HAP-1 (cell line): ENCODE measurements around the gene MMRN2.

Experiments used
- DNase-seq, 2 experiments: peaks; one replicate each; pipeline ENCODE4 v3.0.0-alpha.2; 2016 to 2020; ENCODE audit warnings: low spot score in 2 of 2
- H3K27me3 ChIP-seq: fragments of 250-450 bp; sonication (Bioruptor Pico); 2 replicates; pipeline ENCODE4 v1.5.1; 2020; ENCODE audit warnings: low read depth, mild to moderate bottlenecking, moderate library complexity
- H3K36me3 ChIP-seq: fragments of 250-450 bp; sonication (Bioruptor Pico); replicated peaks from 2 replicates; pipeline ENCODE4 v1.5.1; 2020; ENCODE audit warnings: mild to moderate bottlenecking
- H3K4me1 ChIP-seq: fragments of 250-450 bp; sonication (Bioruptor Pico); 2 replicates; pipeline ENCODE4 v1.5.1; 2020; ENCODE audit warnings: mild to moderate bottlenecking
- H3K4me3 ChIP-seq: fragments of 250-450 bp; sonication (Bioruptor Pico); 2 replicates; pipeline ENCODE4 v1.5.1; 2020; ENCODE audit warnings: mild to moderate bottlenecking, moderate library complexity
- H3K9me3 ChIP-seq: fragments of 250-450 bp; sonication (Bioruptor Pico); 2 replicates; pipeline ENCODE4 v1.5.1; 2020; ENCODE audit warnings: mild to moderate bottlenecking, moderate library complexity
- in situ Hi-C: fragments of 300-500 bp; cut with MboI; formaldehyde crosslinking; loops from 3 replicates; pipeline ENCODE4 v1.14.3; 2020; ENCODE audit warnings: low sequenced_read_pairs, inconsistent platforms, mixed read lengths

The MMRN2 gene

DNA sequence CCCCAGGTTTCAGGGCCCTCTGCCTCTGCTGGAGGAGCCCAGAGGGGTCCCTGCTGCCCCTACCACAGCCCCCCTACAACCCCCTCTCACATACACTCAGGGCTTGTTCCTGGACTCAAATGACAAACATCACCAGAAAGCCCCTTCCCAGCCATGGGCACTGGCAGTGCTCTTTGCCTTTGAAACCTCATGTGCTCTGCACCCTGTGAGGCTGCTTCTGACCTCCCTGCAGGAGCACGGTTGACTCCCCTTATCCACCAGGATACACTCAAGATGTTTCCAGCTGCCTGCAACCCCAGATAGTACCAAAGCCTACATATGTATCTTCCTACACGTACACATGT lies 7.4 kb upstream of the MMRN2 start:
- no peak overlapping the region for H3K4me3 ChIP-seq
- in situ Hi-C loops = no loop called here
- peaks cover 5% of the 10 kb centered on the region for H3K4me1 ChIP-seq
- no peaks in the 10 kb centered on the region for H3K36me3 ChIP-seq
- DNase-seq = no peak
- no peaks in the 10 kb centered on the region for H3K27me3 ChIP-seq
- no peaks in the 10 kb centered on the region for H3K9me3 ChIP-seq

DNA sequence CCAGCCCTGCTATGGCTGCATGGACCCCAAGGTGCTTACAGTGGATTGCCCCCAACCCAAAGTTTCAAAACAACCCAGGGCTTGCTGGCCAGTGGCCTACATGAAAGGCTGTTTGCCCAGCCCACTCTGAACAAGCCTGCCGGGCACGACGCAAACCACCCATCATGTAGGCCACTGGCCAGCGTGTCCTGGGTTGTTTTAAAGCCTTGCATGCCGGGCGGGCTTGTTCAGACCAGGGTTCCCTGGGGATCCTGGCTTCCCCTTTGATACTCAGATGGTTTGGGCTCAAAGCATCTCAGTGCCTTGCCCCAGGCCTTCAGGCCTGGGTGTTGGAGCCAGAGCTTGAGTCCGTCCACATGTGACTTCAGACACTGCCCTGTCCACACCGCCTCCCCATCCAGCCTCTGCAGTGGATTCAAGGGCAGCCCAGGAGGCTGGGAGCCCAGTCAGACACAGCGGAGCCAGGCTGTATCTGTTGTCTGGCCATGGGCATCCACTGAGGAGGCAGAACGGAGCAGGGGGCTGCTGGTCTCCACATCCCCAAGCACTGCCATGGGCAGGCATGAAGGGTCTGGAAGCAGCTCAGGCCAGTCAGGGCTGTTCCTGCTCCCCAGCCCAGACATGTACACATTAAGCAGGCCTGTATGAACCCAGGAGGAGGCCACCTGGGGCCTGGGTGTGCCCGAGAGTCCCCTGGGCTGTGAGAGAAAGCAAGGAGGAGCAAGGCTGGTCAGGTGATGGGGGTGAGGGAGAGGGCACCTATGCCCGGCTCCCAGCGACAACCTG lies 6.8 kb upstream of the MMRN2 start:
- Histone ChIP-seq H3K4me3 (no peak overlapping the region), H3K9me3 (no peaks in the 10 kb centered on the region), H3K36me3 (no peaks in the 10 kb centered on the region), H3K4me1 (peaks cover 5% of the 10 kb centered on the region), H3K27me3 (no peaks in the 10 kb centered on the region)
- no peak for DNase-seq
- in situ Hi-C loops = no loop called here

DNA sequence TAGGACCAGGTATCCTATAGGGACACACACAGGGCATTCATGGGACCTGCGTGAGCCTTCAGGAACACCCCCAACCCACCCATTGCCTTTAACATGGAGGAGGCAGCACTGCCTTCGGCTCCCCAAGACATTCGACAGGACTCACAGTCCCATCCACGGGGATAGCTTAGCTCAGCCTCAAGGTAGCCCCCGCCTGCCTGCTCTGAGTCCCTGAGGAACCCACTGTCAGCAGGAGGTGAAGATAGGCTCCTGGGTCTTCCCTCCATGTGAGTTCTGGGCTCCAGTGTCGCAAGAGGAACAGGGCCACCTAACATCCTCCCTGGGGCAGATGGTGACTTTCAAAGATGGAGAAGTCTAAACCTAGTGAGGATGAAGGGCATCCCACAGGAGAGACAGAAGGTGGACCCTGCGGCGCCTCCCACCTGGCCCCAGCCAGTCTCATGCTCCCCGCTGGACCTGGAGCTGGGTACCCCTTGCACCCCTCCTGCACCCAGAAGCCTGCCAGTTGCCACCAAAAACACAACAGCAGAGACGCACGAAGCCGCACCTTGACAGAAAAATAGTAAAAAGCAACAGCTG lies 6.0 kb upstream of the MMRN2 start:
- in situ Hi-C loops = no loop called here

DNA sequence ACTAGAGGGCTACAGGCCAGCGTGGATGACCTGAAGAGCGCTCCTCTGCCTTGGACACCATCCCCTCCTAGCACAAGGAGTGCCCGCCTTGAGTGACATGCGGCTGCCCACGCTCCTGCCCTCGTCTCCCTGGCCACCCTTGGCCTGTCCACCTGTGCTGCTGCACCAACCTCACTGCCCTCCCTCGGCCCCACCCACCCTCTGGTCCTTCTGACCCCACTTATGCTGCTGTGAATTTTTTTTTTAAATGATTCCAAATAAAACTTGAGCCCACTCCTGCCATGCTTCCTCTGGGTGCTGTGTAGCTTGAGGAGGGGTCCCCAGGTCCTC lies 5.5 kb upstream of the MMRN2 start:
- Histone ChIP-seq H3K9me3 (no peaks in the 10 kb centered on the region), H3K4me1 (peaks cover 5% of the 10 kb centered on the region), H3K4me3 (no peak overlapping the region), H3K36me3 (no peaks in the 10 kb centered on the region), H3K27me3 (no peaks in the 10 kb centered on the region)
- in situ Hi-C loops = no loop called here
- DNase-seq = no peak

More for the DNA sequence above, 6.0 kb upstream of the MMRN2 start:
- Histone ChIP-seq H3K27me3 (no peaks in the 10 kb centered on the region), H3K4me3 (no peak overlapping the region), H3K4me1 (peaks cover 5% of the 10 kb centered on the region), H3K36me3 (no peaks in the 10 kb centered on the region), H3K9me3 (no peaks in the 10 kb centered on the region)
- DNase-seq = no peak

DNA sequence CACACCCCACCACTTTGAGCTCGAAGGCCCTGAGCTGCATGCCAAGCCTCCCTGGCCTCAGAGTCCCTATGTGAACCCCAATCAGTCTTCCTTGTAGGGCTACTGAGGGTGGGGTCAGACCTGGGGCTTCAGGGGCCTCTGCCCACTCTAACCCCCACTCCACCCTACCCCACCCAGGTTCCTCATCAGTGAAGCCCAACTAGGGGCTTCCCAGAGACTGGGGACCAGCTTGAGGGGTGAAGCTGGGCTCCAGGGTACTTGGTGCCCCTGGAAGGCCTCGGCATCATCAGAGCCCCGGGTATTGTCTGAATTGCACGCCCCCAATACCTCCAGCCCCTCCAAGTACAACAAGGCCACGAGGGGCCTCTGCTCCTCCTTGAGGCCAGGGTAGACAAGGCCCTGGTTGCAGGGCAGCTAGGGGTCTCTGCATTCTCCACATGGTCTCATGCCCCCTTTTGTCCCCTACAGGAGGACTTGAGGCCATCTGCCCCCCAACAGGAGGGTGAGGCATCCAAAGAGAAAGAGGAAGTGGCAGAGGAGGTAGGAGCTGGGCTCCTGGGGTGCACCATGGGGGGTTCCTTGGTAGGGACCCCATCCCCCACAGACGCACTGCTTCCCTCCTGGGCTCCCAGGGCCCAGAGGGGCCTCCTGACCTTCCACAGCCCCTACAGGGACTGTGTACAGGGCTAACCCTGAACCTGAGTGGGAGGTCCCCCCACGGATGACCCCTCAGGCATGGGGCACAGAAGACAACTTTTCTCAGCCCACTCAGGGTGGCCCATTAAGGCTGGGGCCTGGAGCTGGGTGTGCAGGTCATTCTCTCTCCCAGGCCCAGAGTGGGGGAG lies 4.9 kb upstream of the MMRN2 start:
- in situ Hi-C loops = no loop called here
- H3K9me3 ChIP-seq = no peaks in the 10 kb centered on the region
- no peaks in the 10 kb centered on the region for H3K27me3 ChIP-seq
- DNase-seq = no peak
- no peaks in the 10 kb centered on the region for H3K36me3 ChIP-seq
- H3K4me3 ChIP-seq = no peak overlapping the region
- peaks cover 5% of the 10 kb centered on the region for H3K4me1 ChIP-seq

DNA sequence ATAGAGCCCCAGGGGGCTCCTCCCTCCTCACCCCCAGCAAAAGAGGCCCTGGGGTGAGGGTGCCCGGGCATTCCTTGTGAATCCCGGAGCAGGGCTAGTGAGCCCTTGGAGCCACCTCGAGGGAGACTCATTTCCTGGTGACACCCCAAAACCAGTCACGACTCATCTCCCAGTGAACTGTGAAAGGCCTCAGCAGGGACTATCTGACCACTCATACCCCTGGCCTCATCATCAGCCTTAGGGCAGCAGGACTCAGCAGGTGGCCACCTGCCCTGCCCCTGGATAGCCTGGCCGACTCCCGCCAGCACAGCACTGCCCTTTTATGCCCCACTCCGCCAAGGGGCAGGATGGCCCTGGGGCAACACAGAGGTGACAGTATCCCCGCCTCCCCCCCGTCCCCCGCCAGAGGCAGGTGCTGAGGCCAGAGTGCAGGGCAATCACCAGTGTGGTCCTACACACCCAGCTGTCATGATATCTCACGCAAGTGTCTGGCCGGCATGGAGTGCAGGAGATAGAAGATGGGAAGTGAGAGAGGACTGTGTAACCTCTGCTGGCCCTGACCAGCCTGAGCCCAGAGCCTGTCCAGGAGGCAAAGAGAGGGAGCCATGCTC lies 4.2 kb upstream of the MMRN2 start:
- in situ Hi-C loops = no loop called here
- no peak for DNase-seq

DNA sequence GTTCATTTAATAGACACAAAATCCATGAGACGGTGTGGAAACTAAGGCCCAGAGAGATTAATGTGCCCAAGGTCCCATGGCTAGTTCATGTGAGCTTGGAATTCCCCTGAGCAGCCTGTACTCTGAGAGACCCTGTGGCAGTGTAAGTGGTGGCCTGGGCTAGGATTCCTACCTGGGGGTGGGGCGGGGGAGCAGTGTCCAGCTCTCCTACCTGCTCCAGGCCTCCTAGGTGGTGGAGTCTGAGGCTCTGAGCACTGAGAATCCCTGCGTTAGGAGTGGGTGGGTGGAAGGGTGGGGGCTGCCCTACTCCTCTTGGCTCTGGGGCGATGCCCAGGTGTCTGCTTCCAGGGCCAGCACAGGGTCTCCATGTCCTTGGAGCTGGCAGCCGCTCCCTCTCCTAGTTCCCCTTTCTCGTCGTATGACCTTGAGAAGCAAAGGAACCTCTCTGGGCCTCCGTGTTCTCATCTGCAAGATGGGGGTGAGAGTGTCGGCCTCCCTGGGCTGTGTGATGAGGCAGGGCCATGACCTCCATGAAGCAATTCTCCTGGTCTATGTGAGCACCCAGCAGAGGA lies 3.5 kb upstream of the MMRN2 start:
- no peaks in the 10 kb centered on the region for H3K27me3 ChIP-seq
- in situ Hi-C loops = no loop called here
- no peak for DNase-seq
- H3K4me3 ChIP-seq = no peak overlapping the region
- H3K4me1 ChIP-seq = 0 out of 2 replicates have a peak, but pooled peaks cover 2% of the 10 kb centered on the region
- no peaks in the 10 kb centered on the region for H3K9me3 ChIP-seq
- H3K36me3 ChIP-seq = no peaks in the 10 kb centered on the region

More for the DNA sequence above, 4.2 kb upstream of the MMRN2 start:
- Histone ChIP-seq H3K9me3 (no peaks in the 10 kb centered on the region), H3K36me3 (no peaks in the 10 kb centered on the region), H3K4me1 (peaks cover 2% of the 10 kb centered on the region), H3K4me3 (no peak overlapping the region), H3K27me3 (no peaks in the 10 kb centered on the region)

DNA sequence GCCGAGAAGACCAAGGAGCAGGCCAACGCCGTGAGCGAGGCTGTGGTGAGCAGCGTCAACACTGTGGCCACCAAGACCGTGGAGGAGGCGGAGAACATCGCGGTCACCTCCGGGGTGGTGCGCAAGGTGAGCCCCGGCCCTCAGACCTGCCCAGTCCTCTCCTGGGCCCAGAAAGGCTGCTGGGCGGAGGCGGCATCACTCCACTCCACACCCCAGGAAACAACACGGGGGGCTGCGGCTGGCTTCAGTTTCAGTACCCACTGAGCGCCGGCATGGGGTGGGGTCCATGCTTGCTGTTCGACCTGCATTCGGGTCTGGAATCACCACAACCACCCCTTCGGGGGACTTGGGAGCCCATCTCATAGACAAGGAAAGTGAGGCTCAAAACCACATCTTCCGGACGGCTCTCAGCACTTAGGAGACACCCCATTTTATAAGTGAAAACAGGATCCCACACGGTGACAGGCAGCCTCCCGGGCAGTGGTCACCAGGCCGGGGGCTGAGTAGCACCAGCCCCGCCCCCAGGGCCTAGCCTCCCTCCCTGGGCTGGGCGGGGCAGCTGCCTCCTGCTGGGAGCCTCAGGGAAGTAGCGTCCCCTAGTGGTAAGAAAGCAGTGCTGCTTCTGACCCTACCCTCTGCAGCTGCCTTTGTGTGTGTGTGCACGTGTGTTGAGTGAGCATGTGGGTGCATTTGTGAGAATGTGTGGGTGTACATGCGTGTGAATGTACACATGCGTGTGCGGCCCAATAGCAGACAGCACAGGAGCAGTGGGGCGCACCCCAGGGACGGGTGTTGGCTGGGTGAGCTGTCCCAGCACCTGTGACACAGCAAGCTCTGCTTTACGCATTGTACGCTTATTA lies 2.8 kb upstream of the MMRN2 start:
- H3K4me3 ChIP-seq = no peak overlapping the region
- no peaks in the 10 kb centered on the region for H3K27me3 ChIP-seq
- H3K9me3 ChIP-seq = no peaks in the 10 kb centered on the region
- H3K4me1 ChIP-seq = peaks cover 2% of the 10 kb centered on the region; the same call in 1 of the 2 replicates
- in situ Hi-C loops = no loop called here
- H3K36me3 ChIP-seq = no peaks in the 10 kb centered on the region
- peak; percentile 51 to 82 for DNase-seq

DNA sequence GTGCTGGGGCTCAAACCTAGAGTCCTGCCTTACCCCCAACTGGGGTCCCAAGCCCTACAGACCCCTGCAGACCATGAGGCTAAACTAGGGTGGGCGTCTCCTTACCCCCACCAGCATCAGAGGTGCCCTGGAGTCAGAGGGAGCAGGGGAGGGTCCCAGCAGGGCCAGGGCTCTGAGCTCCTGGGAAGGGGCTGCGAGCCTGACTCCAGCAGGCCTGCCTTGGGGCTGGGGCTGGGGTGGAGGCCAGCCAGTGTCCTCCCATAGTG lies 2.3 kb upstream of the MMRN2 start:
- Histone ChIP-seq H3K36me3 (no peaks in the 10 kb centered on the region), H3K4me1 (peaks cover 7% of the 10 kb centered on the region; the same call in 1 of the 2 replicates), H3K27me3 (no peaks in the 10 kb centered on the region), H3K9me3 (no peaks in the 10 kb centered on the region), H3K4me3 (no peak overlapping the region)
- in situ Hi-C loops = no loop called here
- no peak for DNase-seq

DNA sequence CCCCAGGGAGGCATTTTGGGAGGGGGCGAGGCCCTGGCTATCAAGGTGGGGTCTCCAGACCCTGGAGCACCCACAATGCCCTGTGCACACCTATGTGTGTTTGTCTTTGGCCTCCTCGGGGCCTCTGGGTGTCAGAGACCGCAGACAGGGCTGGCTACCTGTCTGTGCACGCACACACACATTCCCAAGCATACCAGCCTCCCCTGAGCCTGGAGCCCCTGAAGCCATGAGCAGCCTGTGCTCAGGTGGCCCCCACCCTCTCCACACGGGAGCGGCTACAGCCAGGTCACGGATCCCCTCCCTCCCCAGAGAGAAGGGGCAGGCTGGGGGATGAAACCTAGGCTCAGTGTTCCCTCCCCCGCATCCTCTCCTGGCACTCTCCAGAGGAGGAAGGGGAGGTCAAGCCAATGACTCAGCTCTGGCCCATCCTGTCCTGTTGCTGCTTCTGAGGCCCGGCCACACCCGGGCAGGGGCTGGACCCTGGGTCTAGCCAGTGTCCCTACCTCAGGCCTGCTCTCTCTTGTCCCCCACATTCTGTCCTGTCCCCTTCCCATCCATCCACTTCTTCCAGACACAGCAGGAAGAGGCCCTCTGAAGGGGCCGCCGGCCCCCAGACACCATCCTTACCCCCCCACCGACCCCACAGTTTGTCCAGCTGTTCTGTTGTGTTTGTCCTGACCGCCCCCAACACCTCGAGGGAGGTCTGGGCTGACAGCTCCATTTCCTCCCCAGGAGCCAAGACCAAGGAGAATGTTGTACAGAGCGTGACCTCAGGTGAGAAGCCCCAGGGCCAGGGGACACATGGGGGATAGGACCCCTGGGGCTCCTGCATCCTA lies 1.7 kb upstream of the MMRN2 start:
- no peaks in the 10 kb centered on the region for H3K36me3 ChIP-seq
- H3K27me3 ChIP-seq = no peaks in the 10 kb centered on the region
- no peak for DNase-seq
- peaks cover 12% of the 10 kb centered on the region for H3K4me1 ChIP-seq
- H3K4me3 ChIP-seq = no peak overlapping the region
- in situ Hi-C loops = no loop called here
- H3K9me3 ChIP-seq = no peaks in the 10 kb centered on the region

DNA sequence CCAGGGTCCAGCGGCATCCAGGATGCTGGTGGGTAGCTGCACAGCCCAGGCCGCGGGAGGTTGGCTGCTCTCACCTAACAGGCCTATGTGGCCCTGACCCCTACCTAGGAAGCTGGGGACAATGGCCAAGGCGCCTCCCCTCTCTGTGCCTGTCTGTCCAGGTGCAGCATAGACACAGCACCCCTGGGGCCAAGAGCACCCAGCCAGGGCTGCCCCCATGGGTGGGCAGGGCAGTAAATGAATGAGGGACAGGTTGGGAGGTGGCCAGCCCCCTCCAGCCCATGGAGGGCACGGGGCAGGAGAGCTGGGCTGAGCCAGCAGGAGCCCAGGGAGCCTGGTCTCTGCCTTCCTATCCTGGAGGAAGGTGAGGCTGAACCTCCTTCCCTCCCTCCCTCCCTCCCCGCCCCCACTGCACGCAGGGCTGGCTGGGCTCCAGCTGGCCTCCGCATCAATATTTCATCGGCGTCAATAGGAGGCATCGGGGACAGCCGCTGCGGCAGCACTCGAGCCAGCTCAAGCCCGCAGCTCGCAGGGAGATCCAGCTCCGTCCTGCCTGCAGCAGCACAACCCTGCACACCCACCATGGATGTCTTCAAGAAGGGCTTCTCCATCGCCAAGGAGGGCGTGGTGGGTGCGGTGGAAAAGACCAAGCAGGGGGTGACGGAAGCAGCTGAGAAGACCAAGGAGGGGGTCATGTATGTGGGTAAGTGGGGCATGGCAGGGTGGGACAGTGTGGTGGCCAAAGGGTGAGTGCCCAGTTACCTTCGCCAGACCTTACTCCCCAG lies 893 bp upstream of the MMRN2 start, which contains the start of gene SNCG:
Gene SNCG (plus strand): TSS at position 484 of the 785 bp plus-strand sequence. CDS start 99 bp downstream, at position 583.
- H3K27me3 ChIP-seq = no peaks in the 10 kb centered on the region
- H3K36me3 ChIP-seq = no peaks in the 10 kb centered on the region
- H3K9me3 ChIP-seq = no peaks in the 10 kb centered on the region
- in situ Hi-C loops = no loop called here
- H3K4me3 ChIP-seq = no peak within 1 kb of the TSS
- no peak for DNase-seq
- H3K4me1 ChIP-seq = peaks cover 15% of the 10 kb centered on the region
